Dedifferentiated amniotic fluid mesenchymal stem cell (primary cell): ENCODE data around the gene RALGAPA2.

Source experiments
- DNase-seq: peaks from one replicate; pipeline ENCODE4 v3.0.0-alpha.2; 2016; ENCODE audit errors: extremely low spot score

Gene RALGAPA2

GRCh38 chr20:20436689-20437088 is 275.8 kb downstream of the RALGAPA2 start:
- no peak for DNase-seq

- DNase-seq, result no peak
Measured at GRCh38 chr20:20435453-20435852, 277.0 kb downstream of the RALGAPA2 start.

DNA sequence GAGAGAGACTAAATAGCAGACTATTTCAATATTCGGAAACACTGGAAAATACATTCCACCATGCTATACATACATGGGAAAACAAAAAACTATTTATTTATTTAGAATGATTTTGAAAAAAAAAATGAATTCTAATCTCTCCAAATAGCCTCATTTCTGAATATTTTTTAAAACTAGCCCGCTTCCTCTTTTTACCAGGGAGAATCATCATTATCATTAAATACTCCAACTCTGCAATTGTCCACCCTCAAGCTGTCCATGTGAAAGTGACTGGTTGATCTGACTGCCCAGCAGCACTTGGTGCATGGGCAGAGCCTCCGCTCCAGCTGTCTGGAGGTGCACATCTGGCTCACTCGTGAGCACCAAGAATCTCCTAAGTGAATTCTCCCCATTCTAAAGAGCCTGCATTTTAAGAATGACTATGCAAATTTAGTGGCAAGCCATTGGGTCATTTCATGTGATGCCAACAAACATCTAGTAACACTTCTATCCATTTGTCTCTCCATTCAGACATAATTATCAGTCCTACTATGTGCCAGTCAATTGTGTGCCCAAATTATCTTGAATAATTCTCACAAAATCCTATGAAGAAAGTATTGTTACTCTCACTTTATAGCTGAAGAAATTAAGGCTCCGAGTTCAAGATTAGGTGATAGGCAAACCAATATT is 279.7 kb downstream of the RALGAPA2 start:
- no peak for DNase-seq

DNA sequence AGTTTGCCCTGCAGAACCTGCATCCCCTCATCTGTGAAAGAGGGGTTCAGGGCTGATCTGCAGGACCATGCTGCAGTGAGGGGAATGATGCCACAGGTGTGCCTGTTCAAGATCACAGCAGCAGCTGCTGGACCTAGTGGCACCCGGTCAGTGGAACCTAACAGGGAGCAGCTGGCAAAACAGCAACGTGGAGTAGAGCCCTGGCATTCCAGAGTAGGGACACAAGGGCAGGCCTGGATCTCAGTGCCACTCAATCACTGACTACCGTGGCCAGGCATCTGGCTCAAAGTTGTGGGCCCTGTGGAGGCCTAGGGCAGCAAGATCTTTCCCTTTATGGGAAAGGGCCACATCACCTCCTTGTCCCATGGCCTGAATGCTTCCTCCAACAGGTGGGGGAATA is 282.4 kb downstream of the RALGAPA2 start:
- DNase-seq, result no peak

DNA sequence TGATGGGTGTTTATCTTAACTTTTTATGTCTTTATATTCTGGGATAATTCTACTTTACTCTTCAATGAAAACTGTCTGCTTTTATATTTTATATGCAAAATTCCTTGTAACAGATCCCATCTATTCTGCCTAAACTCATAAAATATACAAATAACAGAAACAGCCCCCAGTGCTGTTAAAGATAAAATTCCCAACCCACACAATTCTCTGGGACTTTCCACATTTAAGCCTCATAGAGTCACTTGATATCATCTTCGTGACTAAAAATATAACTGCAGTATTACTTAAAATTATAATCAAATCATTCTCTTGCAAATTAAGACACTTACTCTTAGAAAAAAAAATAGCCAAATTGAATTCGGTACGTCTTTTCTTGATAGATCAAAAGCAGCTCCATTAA is 284.4 kb downstream of the RALGAPA2 start:
- DNase-seq, result no peak

DNA sequence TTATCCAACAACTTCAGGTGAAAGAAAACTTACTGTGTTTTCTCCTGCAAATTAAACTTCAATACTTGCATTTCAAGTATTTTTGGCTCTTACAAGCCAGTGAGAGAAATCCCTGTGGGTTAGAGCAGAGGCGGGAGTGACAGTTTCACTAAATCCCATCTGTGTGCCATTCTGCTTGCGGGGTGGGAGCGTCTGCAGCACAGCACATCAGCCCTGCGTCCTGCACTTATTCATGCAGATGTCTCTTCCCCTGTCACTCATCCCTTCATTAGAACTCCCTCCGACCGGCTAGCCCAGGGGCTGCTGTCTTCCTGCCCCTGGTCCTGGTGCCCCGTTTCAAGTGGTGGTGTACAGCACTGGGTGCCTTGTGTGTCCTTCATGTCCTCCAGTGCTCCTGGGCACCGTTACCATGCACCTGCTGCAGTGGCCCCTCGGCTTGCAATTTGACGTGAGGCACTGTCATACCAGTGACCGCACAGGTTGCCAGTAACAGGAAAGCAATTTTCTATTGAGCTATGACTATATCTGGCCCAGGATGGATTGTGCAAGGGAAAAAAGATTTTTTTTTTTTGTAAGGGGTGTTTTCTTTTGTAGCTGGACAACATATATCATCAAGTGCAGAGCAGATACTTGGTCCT is 285.1 kb downstream of the RALGAPA2 start:
- no peak for DNase-seq

- no peak for DNase-seq
Measured at GRCh38 chr20:20426655-20426907, 285.9 kb downstream of the RALGAPA2 start.

- no peak for DNase-seq
Measured at GRCh38 chr20:20425823-20426654, 286.4 kb downstream of the RALGAPA2 start.

GRCh38 chr20:20423117-20423516 is 289.3 kb downstream of the RALGAPA2 start:
- no peak for DNase-seq

DNA sequence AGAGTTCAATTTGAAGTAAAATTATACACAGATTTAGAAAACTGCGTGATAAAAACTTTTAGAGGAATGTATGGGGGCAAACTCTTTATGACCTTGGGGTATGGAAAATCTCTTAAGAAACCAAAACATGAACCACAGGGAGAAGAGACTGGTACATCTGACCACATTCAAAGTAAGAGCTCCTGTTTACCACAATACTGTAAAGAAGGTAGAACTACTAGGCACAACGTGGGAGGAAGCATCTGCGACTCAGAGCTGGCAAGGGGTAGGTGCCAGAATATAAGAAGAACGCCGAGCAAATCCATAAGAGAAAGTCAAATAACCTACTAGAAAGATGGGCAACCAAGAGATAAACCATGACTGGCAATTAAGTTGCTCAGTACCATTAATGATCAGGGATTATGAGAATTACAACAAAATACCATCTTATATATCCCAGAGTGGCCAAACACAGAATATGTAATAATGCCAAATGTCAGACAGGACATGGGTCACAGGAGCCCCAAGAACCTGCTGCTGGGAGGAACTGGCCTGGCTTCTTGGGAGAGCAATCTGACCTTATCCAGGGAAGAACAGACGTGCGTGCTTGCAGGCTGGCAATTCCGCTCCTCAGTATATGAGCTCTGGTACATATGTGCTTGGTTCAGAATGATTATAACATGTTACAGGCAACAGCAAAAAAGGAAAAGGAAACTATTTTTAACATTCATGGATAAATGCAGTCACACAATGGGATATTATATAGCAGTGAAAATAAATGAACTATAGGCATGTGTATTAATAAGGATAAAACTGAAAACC is 294.4 kb downstream of the RALGAPA2 start:
- no peak for DNase-seq

- DNase-seq, result no peak
Measured at GRCh38 chr20:20415321-20415720, 297.1 kb downstream of the RALGAPA2 start.

DNA sequence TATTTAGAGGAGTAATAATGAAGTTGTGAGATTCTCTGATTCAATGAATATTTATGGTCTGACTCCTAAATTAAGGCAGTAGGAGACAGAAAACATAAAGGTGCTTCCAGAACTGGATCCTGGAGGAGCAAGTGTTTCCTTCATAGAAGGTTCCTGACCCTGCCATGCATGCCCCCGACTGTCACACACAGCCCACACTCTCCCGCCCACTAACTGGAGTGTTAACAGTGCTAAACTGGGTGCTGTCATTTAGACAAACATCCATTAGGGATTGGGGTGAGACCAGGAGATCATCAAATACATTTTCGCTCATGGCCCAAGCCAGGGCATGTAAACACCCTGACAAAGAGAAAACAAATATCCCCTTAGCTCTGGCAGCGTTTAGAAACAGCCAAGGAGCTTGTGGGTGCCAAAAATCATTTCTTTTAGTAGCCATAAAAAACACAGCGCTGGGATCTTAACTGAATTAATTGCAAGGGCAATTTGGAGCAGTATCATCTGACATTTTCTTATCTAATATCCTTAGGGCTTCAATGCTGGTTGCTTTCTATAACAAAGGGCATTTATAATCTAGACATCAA is 297.7 kb downstream of the RALGAPA2 start:
- no peak for DNase-seq

DNA sequence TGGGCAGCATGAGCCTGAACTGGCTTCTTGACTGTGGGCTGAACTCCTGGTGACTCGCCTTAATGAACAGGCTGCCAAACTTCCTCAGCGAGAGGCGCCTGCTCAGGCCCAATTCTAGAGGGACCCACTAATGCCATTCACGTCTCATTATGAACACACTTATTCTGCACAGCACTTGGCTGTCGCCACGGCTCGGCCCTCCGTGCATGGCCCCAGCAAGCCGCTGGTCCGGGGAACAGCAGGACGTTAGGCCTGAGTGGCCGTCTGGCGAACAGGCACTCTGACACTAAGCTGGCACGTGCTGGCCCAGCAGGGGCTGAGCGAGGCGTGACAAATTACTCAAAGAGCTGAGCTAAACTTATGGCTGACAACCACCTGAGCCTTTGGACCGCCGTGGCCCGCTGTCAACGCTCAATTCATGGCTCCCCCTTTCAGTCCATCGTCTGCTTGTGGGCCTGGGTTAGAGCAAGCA is 298.6 kb downstream of the RALGAPA2 start:
- no peak for DNase-seq

GRCh38 chr20:20412750-20413149 is 299.7 kb downstream of the RALGAPA2 start:
- no peak for DNase-seq

- no peak for DNase-seq
Measured at GRCh38 chr20:20411836-20412235, 300.6 kb downstream of the RALGAPA2 start.

DNA sequence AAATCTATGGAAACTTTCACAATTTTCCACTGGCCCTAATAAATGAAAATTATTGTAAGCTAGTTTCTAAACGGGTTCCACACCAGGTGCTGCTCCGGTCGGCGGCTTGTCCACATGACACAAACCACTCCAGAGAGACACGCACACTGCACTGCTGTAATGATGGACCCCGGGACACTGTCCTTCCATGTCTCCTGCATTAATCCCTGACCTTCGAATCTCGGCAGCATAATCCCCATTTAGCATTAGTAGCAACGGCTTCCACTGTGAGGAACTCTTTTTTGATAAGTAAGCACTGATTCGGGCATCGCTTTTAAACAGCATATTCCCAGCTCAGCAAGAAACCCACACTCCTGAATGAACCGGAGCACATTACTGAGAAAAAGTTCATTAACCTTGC is 301.0 kb downstream of the RALGAPA2 start:
- no peak for DNase-seq

GRCh38 chr20:20410678-20411077 is 301.8 kb downstream of the RALGAPA2 start:
- no peak for DNase-seq

- DNase-seq, result no peak
Measured at GRCh38 chr20:20409331-20409730, 303.1 kb downstream of the RALGAPA2 start.

GRCh38 chr20:20407891-20408805 is 304.3 kb downstream of the RALGAPA2 start:
- DNase-seq, result no peak

- no peak for DNase-seq
Measured at GRCh38 chr20:20406306-20406705, 306.1 kb downstream of the RALGAPA2 start.

DNA sequence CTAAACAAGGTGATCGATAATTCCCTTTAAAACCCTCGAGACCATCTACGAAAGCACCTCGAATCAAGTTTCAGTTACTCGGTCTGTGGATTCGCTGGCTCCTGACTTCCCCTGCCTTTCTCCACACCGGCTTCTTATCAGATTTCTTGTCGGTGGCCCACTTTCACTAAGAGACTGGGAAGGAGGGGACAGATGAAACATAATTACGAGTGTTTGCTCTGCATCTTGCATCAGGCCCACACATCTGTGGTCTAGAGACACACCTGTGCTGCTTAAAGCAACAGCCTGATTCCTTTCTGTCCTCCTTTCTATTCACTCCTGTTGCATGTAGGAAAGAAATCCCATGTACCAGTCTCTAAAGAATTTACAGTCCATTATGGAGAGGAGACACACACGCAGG is 306.8 kb downstream of the RALGAPA2 start:
- DNase-seq, result no peak
